Measurements from ENCODE around the gene KNDC1.

The KNDC1 gene

GRCh38 chr10:133242611-133243356, 82.8 kb downstream of the KNDC1 start:
- H3K4me1 ChIP-seq (ENCODE audit: control insufficient read depth, insufficient read depth, low read length), result no peaks in the 10 kb centered on the region
- no peaks in the 10 kb centered on the region for H3K9me3 ChIP-seq (ENCODE audit: control insufficient read depth, insufficient read depth, low read depth, low read length)
- no peak overlapping the region for H3K27ac ChIP-seq (ENCODE audit: extremely low read depth, low read depth, low read length)
- POLR2A ChIA-PET, result no interaction called here
- no peak overlapping the region for H3K4me3 ChIP-seq (ENCODE audit: low read depth, low read length)
- CTCF ChIA-PET, result interaction anchor here (0.7 to 1.0 kb wide), 2 partner anchors 15 to 47 kb away, joined by 3 read pairs; no protein-coding TSS in a partner anchor
- no peak for TF ChIP-seq ZNF433 (tag by site-specific recombination; IDR thresholded peaks at IDR 0.05; ENCODE audit: low read depth)
- TF ChIP-seq ZNF621 (tag by site-specific recombination; IDR thresholded peaks at IDR 0.05), result 0 out of 2 replicates have a peak, but pooled peaks have one; percentile 42
- TF ChIP-seq HOXA7 (CRISPR knock-in tag; IDR thresholded peaks at IDR 0.05; ENCODE audit: borderline replicate concordance), result no peak
- TF ChIP-seq ZFHX2 (tag by site-specific recombination; conservative IDR thresholded peaks at IDR 0.05), result peak; percentile 92
- TF ChIP-seq ZNF394 (tag by site-specific recombination; IDR thresholded peaks at IDR 0.05; ENCODE audit: borderline replicate concordance), result no peak
- TF ChIP-seq EGR2 (tag by site-specific recombination; IDR thresholded peaks at IDR 0.05; ENCODE audit: low read depth), result peak; percentile 59
- TF ChIP-seq ZNF266 (tag by site-specific recombination; IDR thresholded peaks at IDR 0.05; ENCODE audit: low read depth), result no peak
- TF ChIP-seq ZNF146 (tag by site-specific recombination; IDR thresholded peaks at IDR 0.05), result no peak
- TF ChIP-seq ZNF280C (tag by site-specific recombination; IDR thresholded peaks at IDR 0.05), result no peak
- TF ChIP-seq KLF10 (tag by site-specific recombination; IDR thresholded peaks at IDR 0.05), result 0 out of 2 replicates have a peak, but pooled peaks have one; percentile 18
- no peak for TF ChIP-seq ZNF830 (tag by site-specific recombination; IDR thresholded peaks at IDR 0.05; ENCODE audit: low read depth)
- peak; percentile 83 for TF ChIP-seq KLF9 (tag by site-specific recombination; IDR thresholded peaks at IDR 0.05; ENCODE audit: low read depth)
- no peak for TF ChIP-seq ATF2 (tag by site-specific recombination; IDR thresholded peaks at IDR 0.05; ENCODE audit: low read depth)
- TF ChIP-seq ZNF645 (tag by site-specific recombination; IDR thresholded peaks at IDR 0.05), result 0 out of 2 replicates have a peak, but pooled peaks have one; percentile 37
- no peak for TF ChIP-seq ZNF501 (tag by site-specific recombination; IDR thresholded peaks at IDR 0.05)
- TF ChIP-seq ZNF335 (tag by site-specific recombination; conservative IDR thresholded peaks at IDR 0.05), result no peak
- no peak for TF ChIP-seq MEIS1 (CRISPR knock-in tag; IDR thresholded peaks at IDR 0.05; ENCODE audit: borderline replicate concordance)
- TF ChIP-seq FEZF1 (tag by site-specific recombination; IDR thresholded peaks at IDR 0.05), result no peak
- no peak for TF ChIP-seq ZNF416 (tag by site-specific recombination; IDR thresholded peaks at IDR 0.05)
- 0 out of 2 replicates have a peak, but pooled peaks have one; percentile 33 for TF ChIP-seq ZNF248 (tag by site-specific recombination; IDR thresholded peaks at IDR 0.05)
- TF ChIP-seq KLF1 (tag by site-specific recombination; IDR thresholded peaks at IDR 0.05), result peak; percentile 26; the same call in 1 of the 2 replicates
- TF ChIP-seq ZSCAN4 (tag by site-specific recombination; IDR thresholded peaks at IDR 0.05), result peak; percentile 86
- TF ChIP-seq ZFP3 (tag by site-specific recombination; IDR thresholded peaks at IDR 0.05; ENCODE audit: low read depth), result no peak
- no peak for TF ChIP-seq ZNF558 (tag by site-specific recombination; IDR thresholded peaks at IDR 0.05)
- no peak for TF ChIP-seq ZNF214 (tag by site-specific recombination; IDR thresholded peaks at IDR 0.05; ENCODE audit: borderline replicate concordance)
- no peak for TF ChIP-seq YY2 (tag by site-specific recombination; IDR thresholded peaks at IDR 0.05)
- TF ChIP-seq ZBTB1 (tag by site-specific recombination; IDR thresholded peaks at IDR 0.05), result no peak
- no peak for TF ChIP-seq ZNF624 (tag by site-specific recombination; IDR thresholded peaks at IDR 0.05)
- no peak for TF ChIP-seq ZNF530 (tag by site-specific recombination; IDR thresholded peaks at IDR 0.05; ENCODE audit: low read depth)
- no peak for TF ChIP-seq YY1 (tag by site-specific recombination; IDR thresholded peaks at IDR 0.05)
- H3K36me3 ChIP-seq (ENCODE audit: control insufficient read depth in 2 of 2, insufficient read depth in 1 of 2, low read length in 2 of 2), result no peaks in the 10 kb centered on the region
